HG03520 (cell line): ENCODE data around the gene VPS13A.

Source experiments
- ATAC-seq: cut with Tn5 transposase; IDR thresholded peaks from one replicate; pipeline ENCODE4 v1.9.1; 2021; ENCODE audit warnings: mild to moderate bottlenecking, moderate library complexity; ENCODE audit not compliant: unreplicated experiment

VPS13A gene

GRCh38 chr9:77454663-77455062 is 277.3 kb downstream of the VPS13A start:
- no peak for ATAC-seq

DNA sequence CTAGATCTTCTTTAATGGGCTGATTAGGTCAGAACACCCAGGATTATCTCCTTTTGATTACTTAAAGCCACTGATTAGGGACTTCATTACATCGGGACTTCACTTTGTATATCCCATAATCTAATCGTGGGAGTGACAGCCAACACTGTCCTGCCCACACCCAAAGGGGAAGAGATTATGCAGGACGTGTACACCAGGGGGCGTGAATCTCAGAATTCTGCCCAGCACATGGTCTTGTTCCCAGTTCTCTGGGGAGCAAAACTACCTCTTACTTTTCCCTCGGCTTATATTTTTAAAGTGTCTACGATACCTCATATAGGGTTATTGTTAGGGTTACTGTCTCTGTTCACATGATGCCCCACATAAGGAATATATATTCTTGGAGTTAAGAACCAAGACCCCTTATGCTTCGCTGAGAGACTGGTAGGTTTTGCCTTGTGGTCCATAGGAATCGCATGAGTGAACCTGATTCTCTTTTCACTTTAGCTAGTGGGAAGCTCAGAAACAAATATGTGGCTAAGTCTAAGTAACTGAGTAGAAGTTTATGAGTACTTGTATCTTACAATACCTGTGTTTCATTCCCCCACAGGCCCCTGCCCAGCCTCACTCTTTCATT is 278.1 kb downstream of the VPS13A start:
- ATAC-seq, result peak; percentile 39

GRCh38 chr9:77456829-77457437 is 279.6 kb downstream of the VPS13A start:
- ATAC-seq, result peak; percentile 62

DNA sequence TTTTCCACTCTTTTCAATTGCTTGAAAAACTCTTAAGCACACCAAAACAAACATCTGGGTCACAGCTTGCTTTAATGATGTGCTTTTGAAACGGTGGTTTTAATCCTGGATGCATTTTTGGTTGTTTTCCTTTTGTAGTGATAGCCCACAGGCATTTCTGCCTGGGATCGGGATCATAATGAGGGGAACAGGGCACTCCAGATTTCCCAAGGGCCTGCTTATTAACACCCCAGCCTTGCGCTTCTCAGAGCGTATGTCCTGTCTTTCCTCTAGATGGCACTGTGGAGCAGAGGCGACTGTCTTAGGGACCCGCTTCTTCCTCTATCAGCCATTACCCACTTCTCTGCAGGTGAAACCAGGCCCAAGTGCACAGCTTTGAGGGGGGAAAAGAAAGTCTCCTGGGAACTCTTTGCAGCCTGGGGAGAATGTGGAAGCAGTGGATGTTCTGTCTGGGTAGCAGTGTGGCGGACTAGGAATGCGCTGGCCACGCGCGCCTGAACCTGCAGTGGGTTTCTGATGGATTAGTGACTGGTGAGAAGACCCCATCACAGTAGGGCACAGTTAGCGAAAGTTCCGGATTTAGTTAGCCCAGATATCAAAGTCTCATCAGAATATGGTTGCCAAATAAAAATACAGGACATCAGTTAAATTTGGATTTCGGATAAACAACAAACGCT is 280.7 kb downstream of the VPS13A start:
- peak; percentile 82 for ATAC-seq

DNA sequence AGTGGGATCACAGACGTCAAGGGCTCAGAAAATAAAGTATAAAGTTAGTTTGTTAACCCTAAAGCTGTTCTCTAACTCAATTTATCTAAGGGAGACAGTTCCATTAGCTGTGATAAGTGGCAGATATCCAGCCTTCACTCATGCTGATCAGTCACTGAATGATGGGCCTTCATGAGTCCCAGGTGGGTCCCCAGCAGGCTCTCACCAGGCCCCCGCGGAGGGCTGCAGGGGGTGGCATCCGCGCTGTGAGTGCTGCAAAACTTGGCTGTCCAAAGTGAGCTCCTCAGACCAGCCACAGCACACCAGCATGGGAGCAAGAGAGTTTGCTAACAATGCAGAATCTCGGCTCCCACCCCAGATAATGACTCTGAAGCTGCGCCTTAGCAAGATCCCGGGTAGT is 283.6 kb downstream of the VPS13A start:
- ATAC-seq, result no peak

- no peak for ATAC-seq
These were observed 284.7 kb downstream of the VPS13A start for GRCh38 chr9:77462066-77462465.

- no peak for ATAC-seq
These were observed 285.8 kb downstream of the VPS13A start for GRCh38 chr9:77463151-77463550.

DNA sequence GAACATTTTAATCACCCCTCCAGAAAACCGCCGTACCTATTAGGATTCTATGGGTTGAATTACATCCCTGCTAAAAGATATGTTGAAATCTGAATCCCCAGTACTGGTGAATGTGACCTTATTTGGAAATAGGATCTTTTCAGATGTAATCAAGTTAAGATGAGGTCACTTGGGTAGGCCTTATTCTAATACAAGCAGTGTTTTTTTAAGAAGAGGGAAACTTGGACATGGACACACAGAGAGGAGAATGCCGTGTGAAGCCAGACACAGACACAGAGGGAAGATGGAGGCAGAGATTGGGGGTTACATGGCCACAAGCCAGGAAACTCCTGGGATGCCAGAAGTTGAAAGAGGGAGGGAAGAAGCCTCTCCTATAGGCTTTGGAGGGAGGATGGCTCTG is 287.3 kb downstream of the VPS13A start:
- ATAC-seq, result no peak

DNA sequence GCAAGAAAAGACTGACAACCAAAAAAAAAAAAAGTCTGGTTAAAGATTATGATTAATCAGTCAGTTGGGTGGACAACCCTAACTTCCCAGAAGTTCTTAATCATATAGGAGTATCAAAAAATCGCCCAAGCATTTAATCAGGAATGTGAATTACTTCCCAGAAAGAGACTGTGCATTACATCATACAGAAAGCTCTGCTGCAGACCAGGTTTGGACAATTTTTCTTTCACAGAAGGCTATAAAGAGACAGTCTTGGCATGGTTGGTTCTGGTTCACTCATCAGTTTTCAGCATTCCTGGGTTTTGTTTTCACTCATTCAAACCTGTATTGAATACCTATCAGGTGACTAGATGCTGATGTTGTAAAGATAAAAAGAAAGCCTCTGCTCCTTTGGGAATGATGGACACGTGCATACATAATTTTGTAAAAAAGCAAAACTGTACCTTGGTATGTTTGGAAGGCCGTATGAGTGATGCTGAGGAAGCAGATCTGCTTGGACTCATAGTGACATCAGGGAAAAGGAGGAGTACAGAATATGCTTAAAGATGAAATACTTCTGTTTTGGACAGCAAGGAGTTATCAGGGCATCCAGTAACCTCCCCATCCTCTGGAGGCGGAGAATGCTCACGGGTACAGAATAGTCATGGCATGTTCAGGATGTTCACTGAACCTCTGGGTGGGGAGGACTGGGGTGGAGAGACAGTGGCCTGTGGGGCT is 292.3 kb downstream of the VPS13A start:
- ATAC-seq, result no peak
